Liver (tissue), 9 donors: ENCODE measurements around the gene LTK. TPM values are rescaled to one million over a fixed set of nuclear protein-coding genes. Genes with fewer than 3 reads are reported as not detected.

Experiments used
- DNase-seq: peaks from one replicate; pipeline ENCODE4 v3.0.0-alpha.2; 2017; ENCODE audit warnings: low spot score
- H3K27ac ChIP-seq, 2 donors: one replicate each; pipeline ENCODE4 v1.7.0; 2013; ENCODE audit warnings: inconsistent platforms in 2 of 2, low read length in 2 of 2, control low read depth in 1 of 2, low read depth in 1 of 2, mild to moderate bottlenecking in 1 of 2
- H3K27me3 ChIP-seq, 4 donors: one replicate each; pipeline versions ENCODE4 v1.6.1 to v1.7.0; 2013; ENCODE audit warnings: low read length in 3 of 4, inconsistent platforms in 1 of 4, mild to moderate bottlenecking in 1 of 4, moderate library complexity in 1 of 4; ENCODE audit not compliant: control insufficient read depth in 4 of 4, insufficient read depth in 4 of 4
- H3K36me3 ChIP-seq, 4 donors: one replicate each; pipeline versions ENCODE4 v1.6.1 to v1.7.0; 2013; ENCODE audit warnings: low read length in 3 of 4, mild to moderate bottlenecking in 3 of 4, low read depth in 1 of 4, moderate library complexity in 1 of 4; ENCODE audit not compliant: control insufficient read depth in 4 of 4, insufficient read depth in 3 of 4
- H3K4me1 ChIP-seq, 4 donors: one replicate each; pipeline versions ENCODE4 v1.6.1 to v1.7.0; 2013; ENCODE audit warnings: low read length in 3 of 4, mild to moderate bottlenecking in 3 of 4, moderate library complexity in 1 of 4; ENCODE audit not compliant: control insufficient read depth in 4 of 4, insufficient read depth in 4 of 4
- H3K4me3 ChIP-seq, 3 donors: one replicate each; pipeline versions ENCODE4 v1.6.1 to v1.7.0; 2013; ENCODE audit warnings: low read length in 3 of 3, control low read depth in 1 of 3, low read depth in 1 of 3, mild to moderate bottlenecking in 1 of 3
- H3K9ac ChIP-seq, 2 donors: one replicate each; pipeline ENCODE4 v1.7.0; 2013; ENCODE audit warnings: low read length in 2 of 2, mild to moderate bottlenecking in 2 of 2, moderate library complexity in 2 of 2, control low read depth in 1 of 2, low read depth in 1 of 2
- H3K9me3 ChIP-seq, 4 donors: one replicate each; pipeline versions ENCODE4 v1.6.1 to v1.7.0; 2013; ENCODE audit warnings: low read length in 3 of 4; ENCODE audit not compliant: control insufficient read depth in 4 of 4
- EGR1 ChIP-seq, 2 donors: IDR thresholded peaks; 2 replicates each; pipeline ENCODE4 v1.6.1; 2016 to 2018; ENCODE audit warnings: antibody characterized with exemption in 2 of 2, low read depth in 2 of 2
- GABPA ChIP-seq, 2 donors: IDR thresholded peaks in 1 of 2; conservative IDR thresholded peaks in 1 of 2; 2 replicates each; pipeline ENCODE4 v1.6.1; 2016; ENCODE audit warnings: antibody characterized with exemption in 2 of 2, mild to moderate bottlenecking in 1 of 2, moderate library complexity in 1 of 2
- HNF4G ChIP-seq: IDR thresholded peaks from 2 replicates; pipeline ENCODE4 v1.6.1; 2016; ENCODE audit warnings: antibody characterized with exemption
- RXRA ChIP-seq, 2 donors: IDR thresholded peaks; 2 replicates each; pipeline ENCODE4 v1.6.1; 2017 to 2018; ENCODE audit warnings: antibody characterized with exemption in 2 of 2, mild to moderate bottlenecking in 1 of 2
- SP1 ChIP-seq: IDR thresholded peaks from 2 replicates; pipeline ENCODE4 v1.6.1; 2018; ENCODE audit warnings: antibody characterized with exemption, mild to moderate bottlenecking
- WGBS: extraction: QIAGEN DNeasy Blood & Tissue Kit; methylation state at CpG from one replicate; pipeline ENCODE4 v1.1.7; 2013; 5-methylcytosine and 5-hydroxymethylcytosine counted together
- polyA plus RNA-seq, 2 donors: library from polyadenylated mRNA; stranded (reverse) in 1 of 2; unstranded in 1 of 2; fragments of 200-250 nt in 1 of 2; fragments of >200 nt in 1 of 2; fragmentation: Nextera tagmentation in 1 of 2; extraction: Ambion mirVana in 1 of 2; gene quantifications; one replicate each; pipeline versions ENCODE4 v1.2.1 to v1.2.3, GENCODE V29; 2013 to 2015
- total RNA-seq, 2 donors: library from RNA; depleted of rRNA; stranded (reverse); fragments of >200 nt; gene quantifications; one replicate each; pipeline ENCODE4 v1.2.3, GENCODE V29; 2014
- TF ChIP-seq, protein P1 (sequence below): IDR thresholded peaks from 2 replicates; pipeline ENCODE4 v1.6.1; 2016; ENCODE audit warnings: antibody characterized with exemption
- TF ChIP-seq, protein P2 (sequence below): fragments of 150-350 bp; IDR thresholded peaks from 2 replicates; pipeline ENCODE4 v1.5.1; 2017; ENCODE audit warnings: improper control_type of control experiment, low read depth, low read length; ENCODE audit not compliant: missing input control
- donor health status: healthy.
- donor health status: healthy.
- donor health status: healthy.
- donor health status: healthy.
- donor health status: healthy.

The LTK gene
- total and polyA plus RNA-seq, 4 donors: 0.86 to 3.0 (median 2.0) TPM

DNA sequence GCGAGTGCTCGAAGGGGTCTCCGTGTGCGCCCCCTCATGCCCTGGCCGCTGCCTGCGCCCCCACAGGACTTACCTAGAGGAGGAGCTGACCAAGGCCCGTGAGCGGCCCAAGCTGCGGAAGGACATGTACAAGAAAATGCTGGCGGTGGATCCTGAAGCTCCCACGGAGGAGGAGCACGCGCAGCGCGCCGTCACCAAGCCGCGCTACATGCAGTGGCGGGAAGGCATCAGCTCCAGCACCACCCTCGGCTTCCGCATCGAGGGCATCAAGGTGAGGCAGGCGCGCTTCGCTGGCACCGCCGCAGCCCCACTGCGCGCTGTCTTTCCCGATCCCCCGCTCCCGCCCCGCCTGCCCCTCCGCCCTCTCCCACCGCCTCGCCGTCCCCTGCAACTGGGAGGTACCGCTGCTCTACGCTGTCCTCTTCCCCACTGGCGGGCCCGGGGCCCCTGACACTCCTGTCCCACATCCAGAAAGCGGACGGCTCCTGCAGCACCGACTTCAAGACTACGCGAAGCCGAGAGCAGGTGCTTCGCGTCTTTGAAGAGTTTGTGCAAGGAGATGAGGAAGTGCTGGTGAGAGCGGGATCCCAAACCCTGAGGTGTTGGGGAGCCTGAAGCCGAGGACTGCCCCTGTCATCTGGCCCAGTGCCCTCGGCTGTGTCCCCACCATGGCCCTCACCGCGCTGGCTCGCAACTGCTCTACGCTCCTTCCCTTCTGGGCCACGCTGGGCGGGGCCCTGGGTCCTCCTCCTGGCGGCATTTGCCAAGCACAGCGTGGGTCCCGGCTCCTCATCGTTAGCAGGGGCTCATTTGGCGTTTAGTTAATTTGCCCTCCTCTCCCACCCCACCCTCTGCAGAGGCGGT, 11.5 kb downstream of the LTK start:
- WGBS: 62% methylated on average over 64 of the region's 64 CpGs
- H3K27ac ChIP-seq: no peak overlapping the region
- peaks cover 0 to 9% (median 1%) of the 10 kb centered on the region in 4 donors for H3K4me1 ChIP-seq
- H3K9ac ChIP-seq: no peak overlapping the region
- DNase-seq: no peak
- H3K27me3 ChIP-seq: peaks cover 0 to 2% (median 0%) of the 10 kb centered on the region in 4 donors
- H3K9me3 ChIP-seq: no peaks in the 10 kb centered on the region
- TF ChIP-seq SP1: no peak
- TF ChIP-seq, protein P1, sequence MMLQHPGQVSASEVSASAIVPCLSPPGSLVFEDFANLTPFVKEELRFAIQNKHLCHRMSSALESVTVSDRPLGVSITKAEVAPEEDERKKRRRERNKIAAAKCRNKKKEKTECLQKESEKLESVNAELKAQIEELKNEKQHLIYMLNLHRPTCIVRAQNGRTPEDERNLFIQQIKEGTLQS: no peak
- H3K4me3 ChIP-seq: peak overlapping the region in 1 of 3 donors; percentile 7
- H3K36me3 ChIP-seq: no peaks in the 10 kb centered on the region

DNA sequence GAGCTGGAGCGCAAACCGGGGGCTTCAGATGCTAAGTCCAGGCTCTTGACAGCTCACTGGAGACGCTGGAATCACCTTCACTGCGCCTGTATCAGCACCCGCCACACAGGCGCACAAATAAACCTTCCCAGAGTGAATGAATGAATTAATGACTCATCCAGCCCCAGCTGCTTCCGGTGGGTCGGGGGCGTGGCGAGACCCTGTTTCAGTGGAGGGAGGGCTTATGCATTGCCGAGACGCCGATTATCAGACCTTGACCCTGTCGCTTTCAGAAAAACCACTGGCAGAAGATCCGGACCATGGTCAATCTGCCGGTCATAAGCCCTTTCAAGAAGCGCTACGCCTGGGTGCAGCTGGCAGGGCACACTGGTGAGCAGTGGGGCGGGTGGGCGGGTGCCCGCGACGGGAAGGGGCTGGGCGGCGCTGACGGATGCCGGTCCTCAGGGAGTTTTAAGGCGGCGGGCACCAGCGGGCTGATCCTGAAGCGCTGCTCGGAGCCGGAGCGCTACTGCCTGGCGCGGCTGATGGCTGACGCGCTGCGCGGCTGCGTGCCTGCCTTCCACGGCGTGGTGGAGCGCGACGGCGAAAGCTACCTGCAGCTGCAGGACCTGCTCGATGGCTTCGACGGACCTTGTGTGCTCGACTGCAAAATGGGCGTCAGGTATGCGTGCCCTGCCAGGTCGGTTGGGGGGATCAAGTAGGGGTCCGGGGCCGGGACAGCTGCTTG, 12.3 kb downstream of the LTK start:
- DNase-seq: no peak
- H3K9me3 ChIP-seq: no peaks in the 10 kb centered on the region
- H3K9ac ChIP-seq: no peak overlapping the region
- peak overlapping the region in 1 of 3 donors; percentile 7 for H3K4me3 ChIP-seq
- TF ChIP-seq HNF4G: no peak
- no peak for TF ChIP-seq RXRA (IDR thresholded peaks at IDR 0.05)
- TF ChIP-seq, protein P1: no peak
- no peak overlapping the region for H3K27ac ChIP-seq
- H3K36me3 ChIP-seq: no peaks in the 10 kb centered on the region
- H3K4me1 ChIP-seq: peaks cover 0 to 11% (median 4%) of the 10 kb centered on the region in 4 donors
- peaks cover 0 to 2% (median 0%) of the 10 kb centered on the region in 4 donors for H3K27me3 ChIP-seq
- WGBS: 48% methylated on average over 56 of the region's 56 CpGs

DNA sequence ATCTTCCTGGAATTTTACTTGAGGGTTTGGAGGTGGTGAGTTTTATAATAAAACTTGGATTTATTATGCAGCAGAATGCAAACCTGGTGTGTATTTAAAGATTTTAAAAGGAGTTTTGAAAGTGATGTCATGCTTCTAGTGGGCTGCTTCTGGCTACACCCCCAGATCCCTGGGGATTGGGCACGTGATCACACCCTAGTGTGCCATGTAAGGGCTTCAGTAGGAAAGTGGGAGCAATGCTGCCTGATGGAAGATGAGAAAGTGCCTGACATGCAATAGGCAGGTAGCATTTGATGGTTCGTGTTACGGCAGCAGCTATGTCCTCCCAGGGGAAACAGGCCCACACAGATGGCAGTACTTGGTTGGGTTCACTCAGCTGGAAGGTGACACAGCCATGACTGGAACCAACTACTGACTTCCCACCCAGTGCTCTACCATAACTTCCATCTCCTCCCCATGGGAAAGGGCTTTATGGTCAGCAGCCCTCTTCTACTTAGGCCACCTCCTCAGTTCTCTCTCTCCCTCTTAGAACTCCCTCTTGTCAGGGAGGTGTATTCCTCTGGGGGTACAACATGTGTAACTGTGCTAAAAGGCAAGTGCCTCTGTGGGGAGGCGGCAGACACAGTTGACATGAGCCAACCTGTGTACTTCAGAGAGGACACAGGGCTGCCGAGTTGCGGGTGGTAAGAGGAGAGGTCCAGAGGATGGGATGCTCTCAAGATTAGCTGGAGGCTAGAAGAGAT, 14.3 kb downstream of the LTK start:
- Histone ChIP-seq H3K36me3 (no peaks in the 10 kb centered on the region), H3K27me3 (peaks cover 0 to 2% (median 0%) of the 10 kb centered on the region in 4 donors), H3K9me3 (no peaks in the 10 kb centered on the region), H3K9ac (no peak overlapping the region), H3K4me1 (peaks cover 9 to 31% (median 20%) of the 10 kb centered on the region in 4 donors), H3K4me3 (no peak overlapping the region), H3K27ac (no peak overlapping the region)
- no peak for DNase-seq
- no peak for TF ChIP-seq EGR1 (IDR thresholded peaks at IDR 0.05; ENCODE audit: low read depth in 2 of 2)
- no peak for TF ChIP-seq GABPA (IDR thresholded peaks at IDR 0.05 in 1 of 2, conservative IDR thresholded peaks at IDR 0.05 in 1 of 2)
- TF ChIP-seq, protein P2, sequence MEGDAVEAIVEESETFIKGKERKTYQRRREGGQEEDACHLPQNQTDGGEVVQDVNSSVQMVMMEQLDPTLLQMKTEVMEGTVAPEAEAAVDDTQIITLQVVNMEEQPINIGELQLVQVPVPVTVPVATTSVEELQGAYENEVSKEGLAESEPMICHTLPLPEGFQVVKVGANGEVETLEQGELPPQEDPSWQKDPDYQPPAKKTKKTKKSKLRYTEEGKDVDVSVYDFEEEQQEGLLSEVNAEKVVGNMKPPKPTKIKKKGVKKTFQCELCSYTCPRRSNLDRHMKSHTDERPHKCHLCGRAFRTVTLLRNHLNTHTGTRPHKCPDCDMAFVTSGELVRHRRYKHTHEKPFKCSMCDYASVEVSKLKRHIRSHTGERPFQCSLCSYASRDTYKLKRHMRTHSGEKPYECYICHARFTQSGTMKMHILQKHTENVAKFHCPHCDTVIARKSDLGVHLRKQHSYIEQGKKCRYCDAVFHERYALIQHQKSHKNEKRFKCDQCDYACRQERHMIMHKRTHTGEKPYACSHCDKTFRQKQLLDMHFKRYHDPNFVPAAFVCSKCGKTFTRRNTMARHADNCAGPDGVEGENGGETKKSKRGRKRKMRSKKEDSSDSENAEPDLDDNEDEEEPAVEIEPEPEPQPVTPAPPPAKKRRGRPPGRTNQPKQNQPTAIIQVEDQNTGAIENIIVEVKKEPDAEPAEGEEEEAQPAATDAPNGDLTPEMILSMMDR: no peak
- WGBS: 96% methylated on average over 6 of the region's 6 CpGs
